ENCODE results near the gene AXIN2.
"Not testable (repeated sequence)": the region's sequence is repeated elsewhere in the genome, so short reads cannot be mapped to it uniquely, and the experiment has no call there.

DNA sequence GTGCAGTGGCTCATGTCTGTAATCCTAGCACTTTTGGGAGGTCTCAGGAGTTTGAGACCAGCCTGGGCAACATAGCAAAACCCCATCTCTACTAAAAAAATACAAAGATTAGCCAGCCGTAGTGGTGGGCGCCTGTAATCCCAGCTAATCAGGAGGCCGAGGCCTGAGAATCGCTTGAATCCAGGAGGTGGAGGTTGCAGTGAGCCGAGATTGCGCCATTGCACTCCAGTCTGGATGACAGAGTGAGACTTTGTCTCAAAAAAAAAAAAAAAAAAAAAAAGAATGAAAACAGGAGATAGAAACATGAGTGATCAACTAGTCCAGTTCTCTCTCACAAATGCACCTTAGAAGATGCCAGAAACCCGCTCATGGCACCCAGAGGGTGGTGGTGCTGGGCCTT, 34.6 kb downstream of the AXIN2 start:
- TF ChIP-seq POLR2A (IDR thresholded peaks at IDR 0.05) = not testable (repeated sequence)
- TF ChIP-seq, protein P1, sequence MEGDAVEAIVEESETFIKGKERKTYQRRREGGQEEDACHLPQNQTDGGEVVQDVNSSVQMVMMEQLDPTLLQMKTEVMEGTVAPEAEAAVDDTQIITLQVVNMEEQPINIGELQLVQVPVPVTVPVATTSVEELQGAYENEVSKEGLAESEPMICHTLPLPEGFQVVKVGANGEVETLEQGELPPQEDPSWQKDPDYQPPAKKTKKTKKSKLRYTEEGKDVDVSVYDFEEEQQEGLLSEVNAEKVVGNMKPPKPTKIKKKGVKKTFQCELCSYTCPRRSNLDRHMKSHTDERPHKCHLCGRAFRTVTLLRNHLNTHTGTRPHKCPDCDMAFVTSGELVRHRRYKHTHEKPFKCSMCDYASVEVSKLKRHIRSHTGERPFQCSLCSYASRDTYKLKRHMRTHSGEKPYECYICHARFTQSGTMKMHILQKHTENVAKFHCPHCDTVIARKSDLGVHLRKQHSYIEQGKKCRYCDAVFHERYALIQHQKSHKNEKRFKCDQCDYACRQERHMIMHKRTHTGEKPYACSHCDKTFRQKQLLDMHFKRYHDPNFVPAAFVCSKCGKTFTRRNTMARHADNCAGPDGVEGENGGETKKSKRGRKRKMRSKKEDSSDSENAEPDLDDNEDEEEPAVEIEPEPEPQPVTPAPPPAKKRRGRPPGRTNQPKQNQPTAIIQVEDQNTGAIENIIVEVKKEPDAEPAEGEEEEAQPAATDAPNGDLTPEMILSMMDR (IDR thresholded peaks at IDR 0.05) = not testable (repeated sequence)
